HepG2 (cell line): ENCODE measurements around the gene RAB3B. TPM values are rescaled to one million over a fixed set of nuclear protein-coding genes. Genes with fewer than 3 reads are reported as not detected.

Source experiments
- ADNP ChIP-seq: sonication (generic); formaldehyde crosslinking; IDR thresholded peaks from 2 replicates; pipeline ENCODE4 v1.4.0; 2020; ENCODE audit warnings: missing genetic modification reagents
- FOXC1 ChIP-seq: sonication (generic); formaldehyde crosslinking; IDR thresholded peaks from 2 replicates; pipeline ENCODE4 v1.8.0; 2022; ENCODE audit warnings: mild to moderate bottlenecking, missing genetic modification reagents, borderline replicate concordance
- HDAC6 ChIP-seq: fragments of 200-600 bp; sonication (generic); IDR thresholded peaks from 2 replicates; pipeline ENCODE4 v1.7.0; 2017; ENCODE audit warnings: mild to moderate bottlenecking, antibody characterized with exemption, low read length, low read depth
- HNRNPUL1 ChIP-seq: fragments of 200-400 bp; formaldehyde crosslinking; IDR thresholded peaks from 2 replicates; pipeline ENCODE4 v1.6.1; 2017; ENCODE audit warnings: low read depth, mild to moderate bottlenecking, low read length, moderate library complexity
- HOXA3 ChIP-seq: sonication (generic); formaldehyde crosslinking; IDR thresholded peaks from 2 replicates; pipeline ENCODE4 v1.5.0; 2020; ENCODE audit warnings: missing genetic modification reagents
- KLF11 ChIP-seq: IDR thresholded peaks from 2 replicates; pipeline ENCODE4 v1.6.1; 2016; ENCODE audit warnings: missing compliant biosample characterization
- MAF1 ChIP-seq: sonication (generic); formaldehyde crosslinking; IDR thresholded peaks from 2 replicates; pipeline ENCODE4 v1.5.0; 2020; ENCODE audit warnings: missing genetic modification reagents, borderline replicate concordance
- MIER2 ChIP-seq: IDR thresholded peaks from 2 replicates; pipeline ENCODE4 v1.6.1; 2016; ENCODE audit warnings: missing biosample characterization, missing genetic modification reagents
- NFYC ChIP-seq: IDR thresholded peaks from 2 replicates; pipeline ENCODE4 v1.6.1; 2016; ENCODE audit warnings: missing genetic modification reagents, missing compliant biosample characterization
- PPARG ChIP-seq: conservative IDR thresholded peaks from 2 replicates; pipeline ENCODE4 v1.6.1; 2016; ENCODE audit warnings: missing biosample characterization, missing genetic modification reagents
- RBFOX2 ChIP-seq: fragments of 200-400 bp; formaldehyde crosslinking; IDR thresholded peaks from 2 replicates; pipeline ENCODE4 v1.6.1; 2017; ENCODE audit warnings: low read depth, mild to moderate bottlenecking, low read length
- SMYD3 ChIP-seq: sonication (generic); formaldehyde crosslinking; IDR thresholded peaks from 2 replicates; pipeline ENCODE4 v1.8.1; 2023; ENCODE audit warnings: mild to moderate bottlenecking, missing genetic modification reagents
- TBX3 ChIP-seq: fragments of 450-650 bp; IDR thresholded peaks from 2 replicates; pipeline ENCODE4 v1.6.1; 2017; ENCODE audit warnings: antibody characterized with exemption, mild to moderate bottlenecking, inconsistent platforms, borderline replicate concordance
- TCF12 ChIP-seq, 2 experiments: fragments of 450-650 bp in 1 of 2; sonication (generic) in 1 of 2; formaldehyde crosslinking in 1 of 2; IDR thresholded peaks; 2 replicates each; pipeline versions ENCODE4 v1.6.1 to v1.8.0; 2017 to 2022; ENCODE audit warnings: antibody characterized with exemption in 1 of 2, mild to moderate bottlenecking in 1 of 2, missing genetic modification reagents in 1 of 2, moderate library complexity in 1 of 2
- TOE1 ChIP-seq: sonication (generic); formaldehyde crosslinking; IDR thresholded peaks from 2 replicates; pipeline ENCODE4 v1.4.0; 2020; ENCODE audit warnings: mild to moderate bottlenecking, missing genetic modification reagents
- ZBTB3 ChIP-seq: sonication (generic); formaldehyde crosslinking; IDR thresholded peaks from 2 replicates; pipeline ENCODE4 v1.4.0; 2020; ENCODE audit warnings: low read depth, mild to moderate bottlenecking, moderate library complexity, missing genetic modification reagents, borderline replicate concordance
- ZFP37 ChIP-seq: sonication (generic); formaldehyde crosslinking; IDR thresholded peaks from 2 replicates; pipeline ENCODE4 v1.4.0; 2020; ENCODE audit warnings: missing genetic modification reagents, borderline replicate concordance
- ZNF333 ChIP-seq: sonication (generic); formaldehyde crosslinking; IDR thresholded peaks from 2 replicates; pipeline ENCODE4 v1.4.0; 2020; ENCODE audit warnings: mild to moderate bottlenecking, missing genetic modification reagents, borderline replicate concordance
- ZNF629 ChIP-seq: sonication (generic); formaldehyde crosslinking; conservative IDR thresholded peaks from 2 replicates; pipeline ENCODE4 v1.5.0; 2020; ENCODE audit warnings: missing genetic modification reagents
- ZNF772 ChIP-seq: sonication (generic); formaldehyde crosslinking; IDR thresholded peaks from 2 replicates; pipeline ENCODE4 v1.5.0; 2020; ENCODE audit warnings: mild to moderate bottlenecking, missing genetic modification reagents
- polyA plus RNA-seq, 8 experiments: library from polyadenylated mRNA; depleted of rRNA in 3 of 8; stranded (reverse) in 7 of 8; unstranded in 1 of 8; fragments of >200 nt; fragmentation: Illumina TruSeq in 4 of 8; extraction: Trizol in 4 of 8; gene quantifications; 2 replicates each; pipeline versions ENCODE4 v1.2.1 to v1.2.3, GENCODE V29; 2011 to 2016; ENCODE audit warnings: low read depth in 4 of 8, missing spikeins in 1 of 8, mixed read lengths in 1 of 8; ENCODE audit not compliant: insufficient read depth in 1 of 8
- total RNA-seq, 5 experiments: library from RNA; depleted of rRNA; stranded (reverse); fragments of >200 nt; fragmentation: Illumina TruSeq; extraction: Trizol; gene quantifications; 2 replicates each; pipeline ENCODE4 v1.2.3, GENCODE V29; 2016; ENCODE audit warnings: low read depth in 1 of 5
- TF ChIP-seq, protein P1 (sequence below): sonication (generic); formaldehyde crosslinking; IDR thresholded peaks from 2 replicates; pipeline ENCODE4 v1.4.0; 2020; ENCODE audit warnings: mild to moderate bottlenecking, missing genetic modification reagents
- TF ChIP-seq, protein P2 (sequence below): sonication (generic); formaldehyde crosslinking; IDR thresholded peaks from 2 replicates; pipeline ENCODE4 v1.4.0; 2020; ENCODE audit warnings: mild to moderate bottlenecking, missing genetic modification reagents
- TF ChIP-seq, protein P3 (sequence below): sonication (generic); formaldehyde crosslinking; IDR thresholded peaks from 2 replicates; pipeline ENCODE4 v1.5.1; 2020; ENCODE audit warnings: mild to moderate bottlenecking, missing genetic modification reagents, borderline replicate concordance

Gene RAB3B
- total and polyA plus RNA-seq, 2 of the 13 experiments (the other 11 are each of a cell fraction or from before 2014, with no cell fraction given), result 1.0 to 1.2 TPM

DNA sequence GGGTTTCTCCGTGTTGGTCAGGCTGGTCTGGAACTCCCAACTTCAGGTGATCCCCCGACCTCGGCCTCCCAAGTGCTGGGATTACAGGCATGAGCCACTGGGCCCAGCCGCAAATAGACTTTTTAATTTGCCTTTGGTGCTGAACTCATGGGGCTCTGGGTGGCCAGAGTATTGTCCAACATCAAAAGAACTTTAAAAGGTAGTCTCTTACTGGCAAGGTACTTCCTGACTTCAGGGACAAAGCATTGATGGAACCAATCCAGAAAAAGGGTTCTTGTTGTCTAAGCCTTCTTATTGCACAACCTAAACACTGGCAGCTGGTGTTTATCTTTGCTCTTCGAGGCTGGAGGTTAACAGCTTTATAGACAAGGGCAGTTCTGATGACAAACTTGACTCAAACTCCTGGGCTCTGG, 46.9 kb upstream of the RAB3B start (continued):
- TF ChIP-seq, protein P1, sequence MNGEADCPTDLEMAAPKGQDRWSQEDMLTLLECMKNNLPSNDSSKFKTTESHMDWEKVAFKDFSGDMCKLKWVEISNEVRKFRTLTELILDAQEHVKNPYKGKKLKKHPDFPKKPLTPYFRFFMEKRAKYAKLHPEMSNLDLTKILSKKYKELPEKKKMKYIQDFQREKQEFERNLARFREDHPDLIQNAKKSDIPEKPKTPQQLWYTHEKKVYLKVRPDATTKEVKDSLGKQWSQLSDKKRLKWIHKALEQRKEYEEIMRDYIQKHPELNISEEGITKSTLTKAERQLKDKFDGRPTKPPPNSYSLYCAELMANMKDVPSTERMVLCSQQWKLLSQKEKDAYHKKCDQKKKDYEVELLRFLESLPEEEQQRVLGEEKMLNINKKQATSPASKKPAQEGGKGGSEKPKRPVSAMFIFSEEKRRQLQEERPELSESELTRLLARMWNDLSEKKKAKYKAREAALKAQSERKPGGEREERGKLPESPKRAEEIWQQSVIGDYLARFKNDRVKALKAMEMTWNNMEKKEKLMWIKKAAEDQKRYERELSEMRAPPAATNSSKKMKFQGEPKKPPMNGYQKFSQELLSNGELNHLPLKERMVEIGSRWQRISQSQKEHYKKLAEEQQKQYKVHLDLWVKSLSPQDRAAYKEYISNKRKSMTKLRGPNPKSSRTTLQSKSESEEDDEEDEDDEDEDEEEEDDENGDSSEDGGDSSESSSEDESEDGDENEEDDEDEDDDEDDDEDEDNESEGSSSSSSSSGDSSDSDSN (CRISPR knock-in tag), result peak; percentile 41; the same call in 1 of the 2 replicates
- TF ChIP-seq MAF1 (CRISPR knock-in tag), result peak; percentile 77; the same call in 1 of the 2 replicates
- TF ChIP-seq HNRNPUL1, result no peak
- peak; percentile 79; the same call in 1 of the 2 replicates for TF ChIP-seq MIER2 (CRISPR knock-in tag)
- TF ChIP-seq SMYD3 (CRISPR knock-in tag), result 0 out of 2 replicates have a peak, but pooled peaks have one; percentile 21
- TF ChIP-seq PPARG (CRISPR knock-in tag), result peak; percentile 90
- no peak for TF ChIP-seq TCF12 (IDR thresholded peaks at IDR 0.05)
- TF ChIP-seq TCF12 (CRISPR knock-in tag; IDR thresholded peaks at IDR 0.05), result peak; percentile 82; the same call in 1 of the 2 replicates
- TF ChIP-seq ZNF629, result peak; percentile 83
- peak; percentile 87; the same call in 1 of the 2 replicates for TF ChIP-seq FOXC1 (CRISPR knock-in tag)
- peak; percentile 86 for TF ChIP-seq HOXA3
- TF ChIP-seq ADNP (CRISPR knock-in tag), result no peak
- peak; percentile 84; the same call in 1 of the 2 replicates for TF ChIP-seq ZFP37 (CRISPR knock-in tag)
- peak; percentile 72 for TF ChIP-seq TBX3
- TF ChIP-seq KLF11 (CRISPR knock-in tag), result 0 out of 2 replicates have a peak, but pooled peaks have one; percentile 80
- TF ChIP-seq ZNF772 (CRISPR knock-in tag), result peak; percentile 90; the same call in 1 of the 2 replicates
- no peak for TF ChIP-seq RBFOX2
- TF ChIP-seq HDAC6, result no peak
- peak; percentile 72 for TF ChIP-seq NFYC (CRISPR knock-in tag)
- no peak; the same call in 1 of the 2 replicates for TF ChIP-seq ZBTB3 (CRISPR knock-in tag)
- TF ChIP-seq TOE1 (CRISPR knock-in tag), result no peak
- TF ChIP-seq, protein P2, sequence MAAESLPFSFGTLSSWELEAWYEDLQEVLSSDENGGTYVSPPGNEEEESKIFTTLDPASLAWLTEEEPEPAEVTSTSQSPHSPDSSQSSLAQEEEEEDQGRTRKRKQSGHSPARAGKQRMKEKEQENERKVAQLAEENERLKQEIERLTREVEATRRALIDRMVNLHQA, result 0 out of 2 replicates have a peak, but pooled peaks have one; percentile 45
- TF ChIP-seq, protein P3, sequence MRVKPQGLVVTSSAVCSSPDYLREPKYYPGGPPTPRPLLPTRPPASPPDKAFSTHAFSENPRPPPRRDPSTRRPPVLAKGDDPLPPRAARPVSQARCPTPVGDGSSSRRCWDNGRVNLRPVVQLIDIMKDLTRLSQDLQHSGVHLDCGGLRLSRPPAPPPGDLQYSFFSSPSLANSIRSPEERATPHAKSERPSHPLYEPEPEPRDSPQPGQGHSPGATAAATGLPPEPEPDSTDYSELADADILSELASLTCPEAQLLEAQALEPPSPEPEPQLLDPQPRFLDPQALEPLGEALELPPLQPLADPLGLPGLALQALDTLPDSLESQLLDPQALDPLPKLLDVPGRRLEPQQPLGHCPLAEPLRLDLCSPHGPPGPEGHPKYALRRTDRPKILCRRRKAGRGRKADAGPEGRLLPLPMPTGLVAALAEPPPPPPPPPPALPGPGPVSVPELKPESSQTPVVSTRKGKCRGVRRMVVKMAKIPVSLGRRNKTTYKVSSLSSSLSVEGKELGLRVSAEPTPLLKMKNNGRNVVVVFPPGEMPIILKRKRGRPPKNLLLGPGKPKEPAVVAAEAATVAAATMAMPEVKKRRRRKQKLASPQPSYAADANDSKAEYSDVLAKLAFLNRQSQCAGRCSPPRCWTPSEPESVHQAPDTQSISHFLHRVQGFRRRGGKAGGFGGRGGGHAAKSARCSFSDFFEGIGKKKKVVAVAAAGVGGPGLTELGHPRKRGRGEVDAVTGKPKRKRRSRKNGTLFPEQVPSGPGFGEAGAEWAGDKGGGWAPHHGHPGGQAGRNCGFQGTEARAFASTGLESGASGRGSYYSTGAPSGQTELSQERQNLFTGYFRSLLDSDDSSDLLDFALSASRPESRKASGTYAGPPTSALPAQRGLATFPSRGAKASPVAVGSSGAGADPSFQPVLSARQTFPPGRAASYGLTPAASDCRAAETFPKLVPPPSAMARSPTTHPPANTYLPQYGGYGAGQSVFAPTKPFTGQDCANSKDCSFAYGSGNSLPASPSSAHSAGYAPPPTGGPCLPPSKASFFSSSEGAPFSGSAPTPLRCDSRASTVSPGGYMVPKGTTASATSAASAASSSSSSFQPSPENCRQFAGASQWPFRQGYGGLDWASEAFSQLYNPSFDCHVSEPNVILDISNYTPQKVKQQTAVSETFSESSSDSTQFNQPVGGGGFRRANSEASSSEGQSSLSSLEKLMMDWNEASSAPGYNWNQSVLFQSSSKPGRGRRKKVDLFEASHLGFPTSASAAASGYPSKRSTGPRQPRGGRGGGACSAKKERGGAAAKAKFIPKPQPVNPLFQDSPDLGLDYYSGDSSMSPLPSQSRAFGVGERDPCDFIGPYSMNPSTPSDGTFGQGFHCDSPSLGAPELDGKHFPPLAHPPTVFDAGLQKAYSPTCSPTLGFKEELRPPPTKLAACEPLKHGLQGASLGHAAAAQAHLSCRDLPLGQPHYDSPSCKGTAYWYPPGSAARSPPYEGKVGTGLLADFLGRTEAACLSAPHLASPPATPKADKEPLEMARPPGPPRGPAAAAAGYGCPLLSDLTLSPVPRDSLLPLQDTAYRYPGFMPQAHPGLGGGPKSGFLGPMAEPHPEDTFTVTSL (CRISPR knock-in tag), result peak; percentile 97
- no peak for TF ChIP-seq ZNF333 (CRISPR knock-in tag)
